Stimulated activated CD4-positive, alpha-beta T cell treated with anti-CD3 and anti-CD28 coated beads, Interleukin-4, amount 100 ng/mL, for 24 hours (primary cell): ENCODE measurements around the gene YAF2.

ENCODE experiments used
- DNase-seq: peaks from one replicate; pipeline ENCODE4 v3.0.0-alpha.2; 2020

YAF2 gene

GRCh38 chr12:42141981-42142606 is 96.0 kb downstream of the YAF2 start:
- no peak for DNase-seq

- DNase-seq: no peak
Observed at GRCh38 chr12:42140901-42141300, 97.1 kb downstream of the YAF2 start.

GRCh38 chr12:42135259-42135814 is 102.7 kb downstream of the YAF2 start:
- DNase-seq: no peak

GRCh38 chr12:42130672-42131402 is 107.2 kb downstream of the YAF2 start:
- DNase-seq: no peak

DNA sequence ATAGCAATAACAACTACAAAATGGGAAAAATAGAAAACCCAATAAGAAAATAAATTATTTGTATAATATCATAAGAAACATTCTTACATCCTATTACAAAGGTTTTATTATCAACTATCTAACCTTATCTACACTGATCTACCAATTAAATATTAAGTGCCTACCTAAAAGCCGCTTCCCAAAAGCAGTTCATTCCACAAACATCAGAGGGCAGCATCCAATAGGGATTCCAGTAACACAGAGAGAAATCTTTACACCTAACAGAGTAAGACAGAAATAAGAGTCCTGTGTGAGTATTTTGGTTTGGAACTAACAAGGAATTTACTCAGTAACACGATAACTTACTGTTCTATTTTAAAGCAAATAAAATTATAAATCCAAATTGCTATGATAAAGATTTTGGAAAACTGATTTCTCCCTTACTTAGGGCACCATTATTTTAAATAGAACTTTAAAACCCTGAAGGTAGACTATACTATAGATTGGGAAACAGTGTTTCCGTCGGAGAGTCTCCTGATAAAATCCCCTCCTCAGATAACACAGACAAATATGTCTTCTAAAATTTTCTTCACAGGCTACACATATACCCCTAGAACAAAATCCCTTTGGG is 108.3 kb downstream of the YAF2 start:
- no peak for DNase-seq

DNA sequence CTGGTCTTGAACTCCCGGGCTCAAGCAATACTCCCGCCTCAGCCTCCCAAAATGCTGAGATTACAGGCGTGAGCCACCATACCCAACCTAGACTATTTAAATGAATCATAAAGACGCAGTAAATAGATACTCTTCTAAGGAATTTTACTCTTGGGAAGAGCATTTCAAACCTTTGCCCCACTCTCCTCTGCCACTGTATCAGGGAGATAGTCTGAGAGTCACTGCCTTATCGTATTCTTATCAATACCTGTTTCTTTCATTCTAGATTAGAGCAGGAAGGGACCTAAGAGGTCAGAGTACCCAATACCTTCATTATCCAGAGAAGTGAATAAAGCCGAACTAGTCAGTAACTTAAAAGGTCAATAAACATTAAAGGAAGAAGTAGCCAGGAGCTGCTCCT is 109.2 kb downstream of the YAF2 start:
- no peak for DNase-seq

- no peak for DNase-seq
Observed at GRCh38 chr12:42128327-42128726, 109.7 kb downstream of the YAF2 start.

DNA sequence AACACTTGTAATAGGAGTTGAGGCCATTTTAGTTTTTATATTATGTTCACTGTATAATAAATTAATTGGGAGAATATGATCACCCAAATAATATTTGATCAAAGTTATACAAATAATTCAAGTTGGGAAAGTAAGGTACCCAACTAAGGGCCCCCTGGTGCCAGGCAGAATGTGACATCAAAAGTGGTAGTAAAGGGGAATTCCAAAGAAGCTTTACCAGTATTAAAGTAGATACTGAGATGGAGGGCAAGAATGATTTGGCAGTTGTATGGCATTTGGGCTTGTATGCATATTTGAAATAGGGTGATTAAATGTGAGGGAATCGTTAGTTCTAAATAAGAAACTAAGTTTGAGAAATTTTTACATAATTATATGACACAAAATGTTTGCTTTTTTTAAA is 111.1 kb downstream of the YAF2 start:
- DNase-seq: no peak

GRCh38 chr12:42125388-42125767 is 112.7 kb downstream of the YAF2 start:
- DNase-seq: no peak

GRCh38 chr12:42124764-42125387 is 113.2 kb downstream of the YAF2 start:
- DNase-seq: no peak

DNA sequence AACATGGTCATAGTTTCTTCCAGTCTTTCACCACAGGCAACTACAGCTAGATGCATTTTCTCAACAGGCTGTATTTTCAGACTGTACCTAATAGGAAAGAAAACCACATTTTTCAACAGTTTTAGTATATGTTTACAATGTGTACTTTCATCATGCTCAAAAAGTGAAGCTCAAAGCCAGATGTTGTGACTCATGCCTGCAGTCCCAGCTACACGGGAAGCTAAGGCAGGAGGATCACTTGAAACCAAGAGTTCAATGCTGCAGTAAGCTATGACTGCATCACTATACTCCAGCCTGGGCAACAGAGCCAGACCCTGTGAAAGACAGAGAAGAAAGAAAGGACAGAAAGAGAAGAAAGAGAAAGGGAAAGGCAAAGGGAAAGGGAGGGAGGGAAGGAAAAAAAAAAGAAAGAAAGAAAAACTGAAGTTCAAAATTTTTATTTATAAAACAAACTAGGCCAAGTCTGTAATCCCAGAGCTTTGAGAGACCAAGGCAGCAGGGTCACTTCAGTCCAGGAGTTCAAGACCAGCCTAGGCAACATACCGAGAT is 118.9 kb downstream of the YAF2 start:
- no peak for DNase-seq

- no peak for DNase-seq
Observed at GRCh38 chr12:42118136-42118879, 119.7 kb downstream of the YAF2 start.

- DNase-seq: no peak
Observed at GRCh38 chr12:42109031-42109430, 129.0 kb downstream of the YAF2 start.
